ENCODE measurements around the gene MREG.

Gene MREG

GRCh38 chr2:215896921-215897320 is 116.4 kb downstream of the MREG start:
- no peak for DNase-seq (ENCODE audit: low read depth in 1 of 2, low spot score in 1 of 2)
- in situ Hi-C loops (cut with HindIII; ENCODE audit: low pct_unique_long_range_greater_than_20kb, low sequenced_read_pairs), result no loop called here
- TF ChIP-seq JUND (IDR thresholded peaks at IDR 0.05; ENCODE audit: low read depth), result no peak

GRCh38 chr2:215895330-215895729 is 118.0 kb downstream of the MREG start:
- TF ChIP-seq JUND (IDR thresholded peaks at IDR 0.05; ENCODE audit: low read depth), result no peak
- no peak for DNase-seq (ENCODE audit: low read depth in 1 of 2, low spot score in 1 of 2)
- in situ Hi-C loops (cut with HindIII; ENCODE audit: low pct_unique_long_range_greater_than_20kb, low sequenced_read_pairs), result no loop called here

Measured in T47D (cell line).